Lower lobe of right lung (tissue), 2 donors: ENCODE measurements around the gene NEURL4. TPM values are rescaled to one million over a fixed set of nuclear protein-coding genes. Genes with fewer than 3 reads are reported as not detected.
A peak's percentile ranks its signal among the peaks of the same experiment; 100 is the strongest.
"Not testable (repeated sequence)": the region's sequence is repeated elsewhere in the genome, so short reads cannot be mapped to it uniquely, and the experiment has no call there.

Source experiments
- ATAC-seq, 2 donors: fragments of 200-7000 bp; cut with Tn5 transposase; one replicate each; pipeline ENCODE4 v1.9.1; 2020 to 2022; ENCODE audit warnings: mild to moderate bottlenecking in 2 of 2, moderate library complexity in 2 of 2
- DNase-seq: peaks from one replicate; pipeline ENCODE4 v3.0.0-alpha.2; 2020
- H3K27ac ChIP-seq: fragments of 200-600 bp; one replicate; pipeline ENCODE4 v1.8.0; 2022
- H3K27me3 ChIP-seq: fragments of 200-600 bp; one replicate; pipeline ENCODE4 v1.8.0; 2022; ENCODE audit warnings: low read depth
- H3K36me3 ChIP-seq: fragments of 200-600 bp; one replicate; pipeline ENCODE4 v1.8.0; 2022; ENCODE audit warnings: mild to moderate bottlenecking
- H3K4me1 ChIP-seq: fragments of 200-600 bp; one replicate; pipeline ENCODE4 v1.8.0; 2022
- H3K4me3 ChIP-seq: fragments of 200-600 bp; one replicate; pipeline ENCODE4 v1.8.0; 2022; ENCODE audit warnings: mild to moderate bottlenecking
- H3K9me3 ChIP-seq: fragments of 200-600 bp; one replicate; pipeline ENCODE4 v1.8.0; 2022
- intact Hi-C: fragments of 100-400 bp; cut with DNase I; formaldehyde crosslinking; loops from one replicate; pipeline ENCODE4 v1.11.0; 2022
- total RNA-seq: library from RNA; stranded (reverse); fragmentation: NEBNext Ultra II Directional; extraction: Animal tissue kit (Norgen Biotek cat#: 25700); gene quantifications from one replicate; pipeline ENCODE4 v1.2.1, GENCODE V29; 2021
- TF ChIP-seq, protein P1 (sequence below): fragments of 200-600 bp; IDR thresholded peaks from one replicate; pipeline ENCODE4 v1.8.0; 2022; ENCODE audit warnings: antibody characterized with exemption, mild to moderate bottlenecking
- donor health status: DM: no; HTN: yes; CAD: no; lungs with severe emphysema.

NEURL4 gene
- total RNA-seq, 1 donor from 2014 or later: 35.2 TPM

DNA sequence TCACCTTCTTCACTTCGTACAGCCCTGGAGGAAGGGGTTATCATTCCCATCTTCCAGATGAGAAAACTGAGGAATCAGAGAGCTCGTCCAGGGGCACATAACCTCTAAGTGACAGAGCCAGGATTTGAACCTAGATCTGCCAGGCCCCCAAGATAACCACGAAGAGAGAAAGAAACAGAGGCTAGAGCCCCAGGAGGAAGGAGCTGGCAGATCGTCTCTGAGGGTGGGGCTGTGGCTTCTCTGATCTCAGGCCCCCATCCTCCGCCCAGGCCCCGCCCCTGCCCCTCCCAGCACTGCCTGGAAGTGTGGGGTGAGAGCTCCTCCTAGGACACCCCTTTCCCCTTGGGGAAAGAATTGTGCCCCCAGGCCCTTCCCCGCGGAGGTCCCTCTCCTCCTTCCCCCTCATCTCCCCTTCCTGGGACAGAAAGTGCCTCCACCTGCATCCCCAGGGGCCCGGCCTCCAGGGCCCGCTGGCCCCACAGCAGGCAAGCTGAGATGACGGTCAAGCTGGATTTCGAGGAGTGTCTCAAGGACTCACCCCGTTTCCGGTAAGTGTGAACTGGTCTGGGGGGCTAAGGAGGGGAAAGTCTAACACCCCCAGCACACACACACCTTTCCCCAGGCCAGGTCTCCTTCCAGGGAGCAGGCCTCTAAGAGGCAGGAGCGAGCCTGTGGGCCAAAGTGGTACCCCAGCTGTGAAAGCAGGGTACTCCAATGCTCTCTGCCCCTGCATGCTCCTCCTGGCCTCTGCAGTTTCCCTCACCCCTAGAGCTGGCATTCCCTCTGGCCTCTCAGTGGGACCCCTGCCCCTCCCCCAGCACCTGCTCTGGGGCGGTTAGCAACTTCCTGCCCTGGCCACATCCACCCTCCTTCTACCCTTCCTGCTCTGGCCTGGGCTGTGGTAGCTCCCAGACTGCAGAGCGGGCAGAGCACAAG is 7.4 kb upstream of the NEURL4 start, which contains the start of gene ACAP1:
TSS of gene ACAP1 (plus strand) at position 290 of the 936 bp plus-strand sequence. CDS start at position 496, 206 bp downstream.
- Histone ChIP-seq H3K4me3 (peak within 1 kb of the TSS; percentile 49), H3K4me1 (peaks cover 3% of the 10 kb centered on the region), H3K27ac (peak within 1 kb of the TSS; percentile 53), H3K9me3 (no peaks in the 10 kb centered on the region), H3K27me3 (peaks cover 12% of the 10 kb centered on the region), H3K36me3 (peaks cover 2% of the 10 kb centered on the region)
- TF ChIP-seq, protein P1, sequence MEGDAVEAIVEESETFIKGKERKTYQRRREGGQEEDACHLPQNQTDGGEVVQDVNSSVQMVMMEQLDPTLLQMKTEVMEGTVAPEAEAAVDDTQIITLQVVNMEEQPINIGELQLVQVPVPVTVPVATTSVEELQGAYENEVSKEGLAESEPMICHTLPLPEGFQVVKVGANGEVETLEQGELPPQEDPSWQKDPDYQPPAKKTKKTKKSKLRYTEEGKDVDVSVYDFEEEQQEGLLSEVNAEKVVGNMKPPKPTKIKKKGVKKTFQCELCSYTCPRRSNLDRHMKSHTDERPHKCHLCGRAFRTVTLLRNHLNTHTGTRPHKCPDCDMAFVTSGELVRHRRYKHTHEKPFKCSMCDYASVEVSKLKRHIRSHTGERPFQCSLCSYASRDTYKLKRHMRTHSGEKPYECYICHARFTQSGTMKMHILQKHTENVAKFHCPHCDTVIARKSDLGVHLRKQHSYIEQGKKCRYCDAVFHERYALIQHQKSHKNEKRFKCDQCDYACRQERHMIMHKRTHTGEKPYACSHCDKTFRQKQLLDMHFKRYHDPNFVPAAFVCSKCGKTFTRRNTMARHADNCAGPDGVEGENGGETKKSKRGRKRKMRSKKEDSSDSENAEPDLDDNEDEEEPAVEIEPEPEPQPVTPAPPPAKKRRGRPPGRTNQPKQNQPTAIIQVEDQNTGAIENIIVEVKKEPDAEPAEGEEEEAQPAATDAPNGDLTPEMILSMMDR: no peak
- DNase-seq (peak; percentile 71), ATAC-seq (peak; percentile 74 to 85)
- intact Hi-C loops: no loop called here

DNA sequence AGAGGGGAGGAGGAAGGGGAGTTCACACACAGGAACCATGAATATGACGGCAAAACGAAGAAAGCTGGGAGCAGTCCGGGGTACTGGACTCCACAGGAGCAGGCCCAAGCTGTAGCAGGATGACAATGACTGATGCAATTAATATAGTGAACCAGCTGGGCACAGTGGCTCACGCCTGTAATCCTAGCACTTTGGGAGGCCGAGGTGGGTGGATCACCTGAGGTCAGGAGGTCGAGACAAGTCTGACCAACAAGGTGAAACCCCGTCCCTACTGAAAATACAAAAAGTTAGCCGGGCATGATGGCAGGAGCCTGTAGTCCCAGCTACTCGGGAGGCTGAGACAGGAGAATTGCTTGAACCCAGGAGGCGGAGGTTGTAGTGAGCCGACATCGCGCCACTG is 6.6 kb upstream of the NEURL4 start:
- intact Hi-C loops, DNase-seq, H3K36me3 ChIP-seq, H3K4me1 ChIP-seq, ATAC-seq, H3K9me3 ChIP-seq, H3K4me3 ChIP-seq: not testable (repeated sequence)
- Histone ChIP-seq H3K27ac (peak overlapping the region; percentile 53), H3K27me3 (peaks cover 12% of the 10 kb centered on the region)

DNA sequence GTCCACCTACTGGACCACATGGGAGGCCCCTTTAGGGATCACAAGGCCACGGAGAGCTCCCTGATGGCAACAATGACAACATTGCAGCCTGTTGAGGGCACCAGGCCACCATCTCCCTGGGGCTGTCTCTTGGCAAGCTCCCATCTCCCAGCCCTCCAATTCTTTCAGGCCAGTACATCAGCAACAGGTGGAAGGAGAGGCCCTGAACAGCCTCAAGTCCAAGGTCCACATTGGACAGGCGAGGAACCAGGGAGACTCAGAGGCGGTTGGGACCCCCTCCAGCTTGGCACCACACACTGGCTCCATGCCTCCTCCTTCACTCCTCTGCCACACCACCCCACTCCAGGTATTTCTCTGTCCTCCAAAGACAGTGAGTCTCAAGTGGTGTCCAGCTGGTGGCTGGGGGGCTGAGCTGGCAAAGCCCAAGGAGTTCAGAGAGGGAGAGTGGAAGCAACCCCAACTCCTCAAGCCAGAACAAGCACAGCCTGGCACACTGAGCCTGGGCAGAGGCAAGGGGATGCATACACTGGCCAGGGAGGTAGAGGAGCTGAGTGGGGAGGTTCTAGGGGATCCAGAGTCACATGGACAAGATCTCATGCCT is 5.9 kb upstream of the NEURL4 start:
- TF ChIP-seq, protein P1: no peak
- no peak for ATAC-seq
- H3K4me3 ChIP-seq: no peak overlapping the region
- H3K36me3 ChIP-seq: no peaks in the 10 kb centered on the region
- H3K9me3 ChIP-seq: no peaks in the 10 kb centered on the region
- H3K4me1 ChIP-seq: peaks cover 12% of the 10 kb centered on the region
- no peak for DNase-seq
- no peak overlapping the region for H3K27ac ChIP-seq
- peaks cover 12% of the 10 kb centered on the region for H3K27me3 ChIP-seq
- intact Hi-C loops: no loop called here

DNA sequence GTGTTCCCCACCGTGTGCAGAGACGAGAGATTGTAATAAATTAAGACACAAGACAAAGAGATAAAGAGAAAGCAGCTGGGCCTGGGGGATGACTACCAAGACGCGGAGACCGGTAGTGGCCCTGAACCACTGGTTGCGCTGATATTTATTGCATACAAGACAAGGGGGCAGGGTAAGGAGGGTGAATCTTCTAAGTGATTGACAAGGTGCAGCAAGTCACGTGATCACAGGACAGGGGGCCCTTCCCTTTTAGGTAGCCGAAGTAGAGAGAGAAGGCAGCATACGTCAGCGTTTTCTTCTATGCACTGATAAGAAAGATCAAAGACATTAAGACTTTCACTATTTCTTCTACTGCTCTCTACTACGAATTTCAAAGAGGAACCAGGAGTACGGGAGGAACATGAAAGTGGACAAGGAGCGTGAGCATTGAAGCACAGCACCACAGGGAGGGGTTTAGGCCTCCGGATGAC is 3.5 kb upstream of the NEURL4 start:
- H3K36me3 ChIP-seq, H3K4me3 ChIP-seq, DNase-seq, intact Hi-C loops, ATAC-seq, H3K27ac ChIP-seq, H3K9me3 ChIP-seq: not testable (repeated sequence)
- peaks cover 12% of the 10 kb centered on the region for H3K27me3 ChIP-seq
- peaks cover 21% of the 10 kb centered on the region for H3K4me1 ChIP-seq

DNA sequence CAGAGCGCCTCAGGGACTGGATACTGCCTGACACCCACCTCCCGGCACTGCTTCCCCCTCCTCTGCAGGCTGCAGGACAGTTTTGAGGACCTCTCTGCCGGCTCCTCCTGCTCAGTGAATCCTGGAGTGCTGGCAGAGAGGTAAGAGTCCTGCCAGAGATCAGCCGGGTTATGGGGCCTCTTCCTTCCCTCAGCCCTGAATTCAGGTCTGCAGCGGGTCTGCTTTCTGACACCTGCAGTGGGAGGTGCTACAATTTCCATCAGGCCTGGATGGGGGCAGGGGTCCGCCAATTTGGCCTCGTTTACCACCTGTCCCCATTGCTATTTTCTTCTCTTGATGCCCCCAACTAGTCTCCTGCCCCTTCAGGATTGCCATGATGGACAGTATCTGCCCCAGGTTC is 3.0 kb upstream of the NEURL4 start:
- Histone ChIP-seq H3K27ac (no peak overlapping the region), H3K27me3 (peaks cover 12% of the 10 kb centered on the region), H3K4me3 (no peak overlapping the region), H3K9me3 (no peaks in the 10 kb centered on the region), H3K4me1 (peaks cover 22% of the 10 kb centered on the region), H3K36me3 (no peaks in the 10 kb centered on the region)
- TF ChIP-seq, protein P1: no peak
- ATAC-seq (no peak), DNase-seq (no peak)
- intact Hi-C loops: no loop called here

DNA sequence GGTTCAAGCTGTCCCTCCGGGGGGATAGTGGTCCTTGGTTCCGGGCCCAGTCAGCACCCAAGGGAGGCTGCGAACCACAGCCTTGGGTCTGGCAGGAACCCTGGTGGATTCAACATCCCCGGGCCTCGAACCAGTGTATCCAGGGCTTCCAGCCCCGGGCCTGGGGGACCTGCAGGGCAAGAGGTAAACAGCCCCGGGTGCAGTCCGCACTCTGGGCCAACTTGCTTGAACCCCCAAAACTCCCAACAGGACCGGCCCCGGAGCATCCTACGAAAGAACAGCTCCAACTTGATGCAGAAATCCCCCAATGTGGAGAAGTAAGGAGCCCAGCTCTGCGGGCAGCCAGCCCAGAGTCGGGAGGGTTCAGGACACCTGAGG is 1.5 kb upstream of the NEURL4 start:
- H3K36me3 ChIP-seq: peaks cover 12% of the 10 kb centered on the region
- intact Hi-C loops: no loop called here
- TF ChIP-seq, protein P1: no peak
- peak overlapping the region; percentile 90 for H3K4me3 ChIP-seq
- DNase-seq: no peak
- H3K27me3 ChIP-seq: no peaks in the 10 kb centered on the region
- H3K4me1 ChIP-seq: peaks cover 22% of the 10 kb centered on the region
- H3K9me3 ChIP-seq: no peaks in the 10 kb centered on the region
- peak overlapping the region; percentile 89 for H3K27ac ChIP-seq
- ATAC-seq: no peak
